ENCODE measurements around the gene CHD1L. TPM values are rescaled to one million over a fixed set of nuclear protein-coding genes. Genes with fewer than 3 reads are reported as not detected.

Gene CHD1L
- polyA plus RNA-seq, 3 donors: 13.1 to 23.0 (median 15.2) TPM

DNA sequence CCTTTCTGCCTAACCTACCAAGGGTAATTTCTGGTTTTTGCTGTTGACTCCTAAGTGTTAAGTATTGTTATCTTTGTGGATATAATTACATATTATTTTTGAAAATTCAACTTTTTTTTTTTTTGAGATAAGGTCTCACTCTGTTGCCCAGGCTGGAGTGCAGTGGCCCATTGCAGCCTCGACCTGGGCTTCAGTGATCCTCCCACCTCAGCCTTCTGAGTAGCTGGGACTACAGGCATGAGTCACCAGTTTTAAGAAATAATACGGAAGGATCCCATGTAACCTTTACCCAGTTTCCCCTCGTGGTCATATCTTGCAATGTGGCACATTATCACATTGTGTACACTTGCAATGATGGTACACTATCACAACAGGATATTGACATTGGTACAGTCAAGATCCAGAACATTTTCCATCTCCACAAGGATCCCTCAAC is 3.1 kb downstream of the CHD1L start:
- H3K9me3 ChIP-seq (replicated peaks in 1 of 2; ENCODE audit: control insufficient read depth in 1 of 2, insufficient read depth in 1 of 2, low read length in 2 of 2): no peaks in the 10 kb centered on the region
- peak overlapping the region in 1 of 2 donors; percentile 23 for H3K27ac ChIP-seq (ENCODE audit: low read depth in 1 of 2, low read length in 2 of 2)
- H3K4me1 ChIP-seq (ENCODE audit: control insufficient read depth in 1 of 2, insufficient read depth in 2 of 2, low read length in 2 of 2): peaks cover 32 to 46% of the 10 kb centered on the region in 2 donors
- peak; percentile 39 to 55 (median 43) for DNase-seq
- Mint-ChIP-seq H3K4me3 (no peak overlapping the region), H3K9me3 (no peaks in the 10 kb centered on the region), H3K4me1 (peaks cover 44% of the 10 kb centered on the region), H3K27me3 (ENCODE audit: low read depth in 3 of 3) (no peaks in the 10 kb centered on the region), H3K27ac (peak overlapping the region in 4 of 7 donors; percentile 1 to 81 (median 21)), H3K36me3 (peaks cover 0 to 2% of the 10 kb centered on the region in 2 donors)
- TF ChIP-seq, protein P1, sequence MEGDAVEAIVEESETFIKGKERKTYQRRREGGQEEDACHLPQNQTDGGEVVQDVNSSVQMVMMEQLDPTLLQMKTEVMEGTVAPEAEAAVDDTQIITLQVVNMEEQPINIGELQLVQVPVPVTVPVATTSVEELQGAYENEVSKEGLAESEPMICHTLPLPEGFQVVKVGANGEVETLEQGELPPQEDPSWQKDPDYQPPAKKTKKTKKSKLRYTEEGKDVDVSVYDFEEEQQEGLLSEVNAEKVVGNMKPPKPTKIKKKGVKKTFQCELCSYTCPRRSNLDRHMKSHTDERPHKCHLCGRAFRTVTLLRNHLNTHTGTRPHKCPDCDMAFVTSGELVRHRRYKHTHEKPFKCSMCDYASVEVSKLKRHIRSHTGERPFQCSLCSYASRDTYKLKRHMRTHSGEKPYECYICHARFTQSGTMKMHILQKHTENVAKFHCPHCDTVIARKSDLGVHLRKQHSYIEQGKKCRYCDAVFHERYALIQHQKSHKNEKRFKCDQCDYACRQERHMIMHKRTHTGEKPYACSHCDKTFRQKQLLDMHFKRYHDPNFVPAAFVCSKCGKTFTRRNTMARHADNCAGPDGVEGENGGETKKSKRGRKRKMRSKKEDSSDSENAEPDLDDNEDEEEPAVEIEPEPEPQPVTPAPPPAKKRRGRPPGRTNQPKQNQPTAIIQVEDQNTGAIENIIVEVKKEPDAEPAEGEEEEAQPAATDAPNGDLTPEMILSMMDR (IDR thresholded peaks at IDR 0.05): no peak
- H3K36me3 ChIP-seq (replicated peaks in 1 of 2; ENCODE audit: control insufficient read depth in 1 of 2, insufficient read depth in 2 of 2, low read length in 2 of 2): no peaks in the 10 kb centered on the region
- 24% methylated on average over 3 of the region's 3 CpGs for WGBS (ENCODE audit: insufficient coverage)
- peaks cover 5% of the 10 kb centered on the region for H4K20me1 ChIP-seq (ENCODE audit: insufficient read depth, low read length)
- intact Hi-C loops (cut with micrococcal nuclease): loop anchor here in 1 of 2 donors (10.0 kb wide), 1 partner anchor 161 kb away; no protein-coding TSS in a partner anchor
- H3K27me3 ChIP-seq (ENCODE audit: control insufficient read depth in 2 of 2, insufficient read depth in 2 of 2, low read length in 2 of 2): no peaks in the 10 kb centered on the region
- H3K4me3 ChIP-seq (replicated peaks in 1 of 3; ENCODE audit: low read depth in 2 of 3, low read length in 3 of 3): no peak overlapping the region
- H3K79me2 ChIP-seq (ENCODE audit: insufficient read depth, low read length): peaks cover 81% of the 10 kb centered on the region
- no peak overlapping the region for H3K4me2 ChIP-seq (replicated peaks; ENCODE audit: extremely low read depth, low read length, poor library complexity, severe bottlenecking)
- no peak overlapping the region for H2AFZ ChIP-seq (ENCODE audit: insufficient read depth, low read depth, low read length, poor library complexity, severe bottlenecking)
- H3K9ac ChIP-seq (ENCODE audit: insufficient read depth, low read length, poor library complexity, severe bottlenecking): no peak overlapping the region

DNA sequence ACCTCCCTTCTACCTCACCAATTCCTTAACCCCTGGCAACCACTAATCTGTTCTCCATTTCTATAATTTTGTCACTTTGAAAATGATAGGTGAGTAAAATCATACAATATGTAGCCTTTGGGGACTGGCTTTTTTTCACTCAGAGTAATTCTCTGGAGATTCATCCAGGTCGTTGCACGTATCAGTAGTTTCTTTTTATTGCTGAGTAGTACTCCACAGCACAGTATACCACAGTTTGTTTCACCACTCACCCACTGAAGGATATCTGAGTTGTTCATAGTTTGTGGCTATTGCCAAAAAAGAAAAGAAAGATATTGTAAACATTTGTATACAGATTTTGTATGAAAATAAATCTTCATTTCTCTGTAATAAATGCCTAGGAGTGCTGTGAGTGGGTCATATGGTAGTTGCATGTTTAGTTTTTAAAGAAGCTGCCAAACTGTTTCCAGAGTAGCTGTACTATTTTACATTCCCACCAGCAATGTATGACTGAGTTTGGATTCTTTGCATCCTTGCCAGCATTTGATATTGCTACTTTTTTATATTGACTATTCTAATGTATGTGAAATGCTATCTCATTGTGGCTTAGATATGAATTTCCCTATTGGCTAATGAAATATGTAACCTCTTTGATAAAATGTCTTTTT is 3.7 kb downstream of the CHD1L start:
- peak overlapping the region; percentile 58 for H3K4me2 ChIP-seq (replicated peaks; ENCODE audit: extremely low read depth, low read length, poor library complexity, severe bottlenecking)
- no peak overlapping the region for H3K4me3 Mint-ChIP-seq
- no peak overlapping the region for H3K9ac ChIP-seq (ENCODE audit: insufficient read depth, low read length, poor library complexity, severe bottlenecking)
- peaks cover 5% of the 10 kb centered on the region for H4K20me1 ChIP-seq (ENCODE audit: insufficient read depth, low read length)
- no peaks in the 10 kb centered on the region for H3K9me3 Mint-ChIP-seq
- intact Hi-C loops (cut with micrococcal nuclease): loop anchor here in 1 of 2 donors (10.0 kb wide), 1 partner anchor 161 kb away; no protein-coding TSS in a partner anchor
- DNase-seq: no peak
- peaks cover 0 to 2% of the 10 kb centered on the region in 2 donors for H3K36me3 Mint-ChIP-seq
- H3K27ac Mint-ChIP-seq: peak overlapping the region in 2 of 7 donors; percentile 1 to 81
- H3K4me1 Mint-ChIP-seq: peaks cover 44% of the 10 kb centered on the region
- peaks cover 32 to 46% of the 10 kb centered on the region in 2 donors for H3K4me1 ChIP-seq (ENCODE audit: control insufficient read depth in 1 of 2, insufficient read depth in 2 of 2, low read length in 2 of 2)
- WGBS (ENCODE audit: insufficient coverage): no CpG with 5 or more reads among the region's 2 CpGs
- H3K27me3 ChIP-seq (ENCODE audit: control insufficient read depth in 2 of 2, insufficient read depth in 2 of 2, low read length in 2 of 2): no peaks in the 10 kb centered on the region
- no peak overlapping the region for H3K4me3 ChIP-seq (replicated peaks in 1 of 3; ENCODE audit: low read depth in 2 of 3, low read length in 3 of 3)
- H3K36me3 ChIP-seq (replicated peaks in 1 of 2; ENCODE audit: control insufficient read depth in 1 of 2, insufficient read depth in 2 of 2, low read length in 2 of 2): no peaks in the 10 kb centered on the region
- peaks cover 87% of the 10 kb centered on the region for H3K79me2 ChIP-seq (ENCODE audit: insufficient read depth, low read length)
- no peak overlapping the region for H2AFZ ChIP-seq (ENCODE audit: insufficient read depth, low read depth, low read length, poor library complexity, severe bottlenecking)
- H3K27ac ChIP-seq (ENCODE audit: low read depth in 1 of 2, low read length in 2 of 2): peak overlapping the region in 1 of 2 donors; percentile 23
- no peaks in the 10 kb centered on the region for H3K9me3 ChIP-seq (replicated peaks in 1 of 2; ENCODE audit: control insufficient read depth in 1 of 2, insufficient read depth in 1 of 2, low read length in 2 of 2)
- TF ChIP-seq, protein P1 (IDR thresholded peaks at IDR 0.05): no peak
- no peaks in the 10 kb centered on the region for H3K27me3 Mint-ChIP-seq (ENCODE audit: low read depth in 3 of 3)
